Ovary (tissue), 9 donors: ENCODE measurements around the gene AMELX. TPM values are rescaled to one million over a fixed set of nuclear protein-coding genes. Genes with fewer than 3 reads are reported as not detected.

Source experiments
- DNase-seq, 5 donors: peaks; one replicate each; pipeline ENCODE4 v3.0.0-alpha.2; 2019 to 2020
- H3K27ac ChIP-seq, 2 donors: fragments of 200-600 bp; one replicate each; pipeline versions ENCODE4 v1.5.1 to v1.8.0; 2019 to 2022
- H3K27me3 ChIP-seq: fragments of 200-600 bp; one replicate; pipeline ENCODE4 v1.8.0; 2022
- H3K36me3 ChIP-seq: fragments of 200-600 bp; sonication (generic); one replicate; pipeline ENCODE4 v1.5.1; 2019
- H3K4me1 ChIP-seq: one replicate; pipeline ENCODE4 v1.8.1; 2013; ENCODE audit warnings: mild to moderate bottlenecking, moderate library complexity; ENCODE audit not compliant: insufficient read depth
- H3K4me3 ChIP-seq: fragments of 200-600 bp; sonication (generic); one replicate; pipeline ENCODE4 v1.5.1; 2017
- H3K9me3 ChIP-seq, 2 donors: fragments of 200-600 bp in 1 of 2; sonication (generic) in 1 of 2; one replicate each; pipeline versions ENCODE4 v1.5.1 to v1.8.1; 2013 to 2019; ENCODE audit warnings: mild to moderate bottlenecking in 1 of 2, moderate library complexity in 1 of 2
- EP300 ChIP-seq: sonication (generic); formaldehyde crosslinking; IDR thresholded peaks from one replicate; pipeline ENCODE4 v1.6.1; 2017; ENCODE audit warnings: antibody characterized with exemption
- POLR2A ChIP-seq: fragments of 450-650 bp; IDR thresholded peaks from one replicate; pipeline ENCODE4 v1.6.1; 2017; ENCODE audit warnings: antibody characterized with exemption, mild to moderate bottlenecking, moderate library complexity
- WGBS, 3 donors: extraction: QIAGEN DNeasy Blood & Tissue Kit in 1 of 3; methylation state at CpG; one replicate each; pipeline versions ENCODE4 v1.1.5 to v1.1.7; 2013 to 2017; 5-methylcytosine and 5-hydroxymethylcytosine counted together
- intact Hi-C, 4 donors: fragments of 100-400 bp; cut with DNase I; formaldehyde crosslinking; loops; one replicate each; pipeline versions ENCODE4 v1.11.0 to v1.15.1; 2022 to 2023
- polyA plus RNA-seq, 2 donors: library from polyadenylated mRNA; stranded (reverse); fragments of 200-250 nt in 1 of 2; fragments of 350-450 nt in 1 of 2; fragmentation: Illumina TruSeq in 1 of 2; extraction: RNeasy Lipid Tissue Mini Kit (QIAGEN cat#74804) in 1 of 2; gene quantifications; one replicate each; pipeline ENCODE4 v1.2.3, GENCODE V29; 2013 to 2014
- total RNA-seq, 7 donors: library from RNA; depleted of rRNA in 2 of 7; stranded (reverse); fragments of >200 nt in 2 of 7; fragmentation: NEBNext Ultra II Directional in 3 of 7; extraction: Animal tissue kit (Norgen Biotek cat#: 25700) in 3 of 7; gene quantifications; one replicate each; pipeline versions ENCODE4 v1.1.0 to v1.2.4, GENCODE V29; 2016 to 2023
- TF ChIP-seq, protein P1 (sequence below), 3 donors: fragments of 450-650 bp in 2 of 3; fragments of 200-600 bp in 1 of 3; IDR thresholded peaks; one replicate each; pipeline versions ENCODE4 v1.5.1 to v1.8.0; 2016 to 2022; ENCODE audit warnings: antibody characterized with exemption in 3 of 3, mild to moderate bottlenecking in 1 of 3
- donor health status: DM: no; HTN: no; CAD: no; lungs with moderate emphysema.
- donor health status: DM: no; HTN: no; CAD: no.
- donor health status: Bipolar disorder and iron deficiency.
- donor health status: DM: yes; HTN: yes; CAD: no.
- donor health status: DM: no; HTN: no; CAD: no.
- donor health status: DM: yes; HTN: yes; CAD: no.

AMELX gene
- total and polyA plus RNA-seq, 9 donors, result not detected

DNA sequence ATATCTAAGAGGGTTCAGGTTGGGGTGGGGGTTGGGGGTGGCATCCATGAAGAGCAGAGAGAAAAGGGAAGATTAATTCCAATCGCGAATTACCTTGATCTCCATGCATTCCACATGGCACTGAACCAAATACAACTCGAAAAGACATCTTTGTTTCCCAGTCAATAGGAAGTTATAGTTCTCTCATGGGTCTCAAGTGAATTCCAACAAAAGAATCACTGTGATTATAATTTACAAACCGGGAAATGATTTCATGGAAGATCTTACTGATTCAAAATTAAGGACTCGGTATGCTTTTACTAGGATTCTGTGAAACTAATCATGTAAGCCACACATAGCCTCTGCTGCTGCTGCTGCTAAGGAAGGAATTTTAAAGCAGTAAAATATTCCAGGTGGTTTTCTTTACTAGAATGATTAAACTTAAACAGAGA lies 26.6 kb upstream of the AMELX start:
- Histone ChIP-seq H3K27me3 (no peaks in the 10 kb centered on the region), H3K36me3 (no peaks in the 10 kb centered on the region), H3K4me1 (no peaks in the 10 kb centered on the region), H3K27ac (no peak overlapping the region), H3K9me3 (no peaks in the 10 kb centered on the region), H3K4me3 (no peak overlapping the region)
- intact Hi-C loops, result no loop called here
- DNase-seq, result no peak
- WGBS, 3 donors, result 28 to 36% (median 32%) methylated on average over 5 of the region's 5 CpGs
- no peak for TF ChIP-seq POLR2A
- no peak for TF ChIP-seq EP300
- TF ChIP-seq, protein P1, sequence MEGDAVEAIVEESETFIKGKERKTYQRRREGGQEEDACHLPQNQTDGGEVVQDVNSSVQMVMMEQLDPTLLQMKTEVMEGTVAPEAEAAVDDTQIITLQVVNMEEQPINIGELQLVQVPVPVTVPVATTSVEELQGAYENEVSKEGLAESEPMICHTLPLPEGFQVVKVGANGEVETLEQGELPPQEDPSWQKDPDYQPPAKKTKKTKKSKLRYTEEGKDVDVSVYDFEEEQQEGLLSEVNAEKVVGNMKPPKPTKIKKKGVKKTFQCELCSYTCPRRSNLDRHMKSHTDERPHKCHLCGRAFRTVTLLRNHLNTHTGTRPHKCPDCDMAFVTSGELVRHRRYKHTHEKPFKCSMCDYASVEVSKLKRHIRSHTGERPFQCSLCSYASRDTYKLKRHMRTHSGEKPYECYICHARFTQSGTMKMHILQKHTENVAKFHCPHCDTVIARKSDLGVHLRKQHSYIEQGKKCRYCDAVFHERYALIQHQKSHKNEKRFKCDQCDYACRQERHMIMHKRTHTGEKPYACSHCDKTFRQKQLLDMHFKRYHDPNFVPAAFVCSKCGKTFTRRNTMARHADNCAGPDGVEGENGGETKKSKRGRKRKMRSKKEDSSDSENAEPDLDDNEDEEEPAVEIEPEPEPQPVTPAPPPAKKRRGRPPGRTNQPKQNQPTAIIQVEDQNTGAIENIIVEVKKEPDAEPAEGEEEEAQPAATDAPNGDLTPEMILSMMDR (IDR thresholded peaks at IDR 0.05), result no peak

DNA sequence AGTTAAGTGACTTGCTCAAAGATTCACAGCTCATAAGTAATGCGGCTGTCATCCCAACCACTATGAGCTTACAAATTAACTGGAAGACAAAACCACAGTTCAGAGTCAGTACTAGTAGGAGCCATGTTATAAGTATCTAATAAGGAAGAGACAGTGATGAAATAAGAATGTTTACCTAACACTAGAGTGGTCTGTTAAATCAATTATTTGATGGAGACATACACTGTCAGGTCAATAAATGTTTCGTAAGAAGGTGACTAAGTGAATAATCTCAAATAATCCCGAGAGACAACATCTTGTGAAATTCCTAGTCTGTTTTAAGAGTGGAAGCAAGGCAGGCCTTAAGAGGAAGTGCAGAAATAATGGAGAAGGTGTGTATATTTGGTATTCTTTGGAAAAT lies 25.8 kb upstream of the AMELX start:
- no peak for DNase-seq
- intact Hi-C loops, result no loop called here
- no peaks in the 10 kb centered on the region for H3K9me3 ChIP-seq
- H3K4me3 ChIP-seq, result no peak overlapping the region
- H3K27me3 ChIP-seq, result no peaks in the 10 kb centered on the region
- no peak overlapping the region for H3K27ac ChIP-seq
- H3K4me1 ChIP-seq, result no peaks in the 10 kb centered on the region
- TF ChIP-seq, protein P1 (IDR thresholded peaks at IDR 0.05), result no peak
- no peak for TF ChIP-seq EP300
- TF ChIP-seq POLR2A, result no peak
- WGBS, 3 donors, result 75 to 83% (median 80%) methylated on average over 3 of the region's 3 CpGs
- no peaks in the 10 kb centered on the region for H3K36me3 ChIP-seq

DNA sequence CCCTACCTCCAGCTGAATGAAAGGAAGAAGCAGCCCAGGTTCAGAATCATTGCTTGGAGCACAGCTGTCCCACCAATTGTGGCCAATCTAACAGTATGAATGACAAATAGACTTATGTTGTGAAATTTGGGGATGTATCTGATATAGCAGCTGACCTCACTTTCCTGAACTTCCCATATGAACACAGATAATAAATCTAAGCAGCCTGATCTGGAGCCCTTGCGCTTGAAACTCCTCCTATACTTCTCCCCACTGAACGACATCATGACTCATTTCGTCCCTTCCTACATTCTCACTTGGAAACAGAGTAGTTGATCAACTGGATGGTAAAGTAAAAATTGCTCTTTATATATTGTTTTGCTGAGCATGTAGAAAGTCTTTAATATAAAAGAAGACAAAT lies 24.2 kb upstream of the AMELX start:
- no peak overlapping the region for H3K4me3 ChIP-seq
- no peaks in the 10 kb centered on the region for H3K4me1 ChIP-seq
- no peak for TF ChIP-seq POLR2A
- TF ChIP-seq, protein P1 (IDR thresholded peaks at IDR 0.05), result no peak
- TF ChIP-seq EP300, result no peak
- intact Hi-C loops, result no loop called here
- no peaks in the 10 kb centered on the region for H3K9me3 ChIP-seq
- no peak for DNase-seq
- 81 to 88% (median 84%) methylated on average over 3 of the region's 3 CpGs for WGBS, 3 donors
- H3K27me3 ChIP-seq, result no peaks in the 10 kb centered on the region
- no peaks in the 10 kb centered on the region for H3K36me3 ChIP-seq
- no peak overlapping the region for H3K27ac ChIP-seq

DNA sequence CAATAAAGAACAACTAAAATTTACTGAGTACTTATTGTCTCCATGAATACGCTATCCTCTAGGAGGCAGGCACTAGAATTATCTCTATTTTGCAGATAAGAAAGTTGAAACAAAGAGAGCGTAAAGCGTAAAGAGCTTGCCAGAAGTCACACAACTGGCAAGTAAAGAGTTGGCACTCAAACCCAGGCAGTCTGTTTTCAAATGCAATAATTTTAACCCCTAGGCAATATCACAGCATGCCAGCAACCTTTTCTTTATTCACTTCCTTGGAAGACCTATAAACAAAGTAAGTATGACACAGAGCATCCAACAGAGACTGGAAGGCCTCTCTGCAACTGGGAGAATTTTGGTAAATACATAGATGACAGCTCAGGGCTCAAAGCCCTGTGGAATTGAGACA lies 23.2 kb upstream of the AMELX start:
- H3K9me3 ChIP-seq, result no peaks in the 10 kb centered on the region
- H3K36me3 ChIP-seq, result no peaks in the 10 kb centered on the region
- WGBS, 3 donors, result 39 to 47% (median 43%) methylated on average over 3 of the region's 3 CpGs
- no peaks in the 10 kb centered on the region for H3K4me1 ChIP-seq
- no peak overlapping the region for H3K4me3 ChIP-seq
- no peak overlapping the region for H3K27ac ChIP-seq
- intact Hi-C loops, result no loop called here
- DNase-seq, result no peak
- TF ChIP-seq, protein P1 (IDR thresholded peaks at IDR 0.05), result no peak
- TF ChIP-seq EP300 (no peak), POLR2A (no peak)
- no peaks in the 10 kb centered on the region for H3K27me3 ChIP-seq

DNA sequence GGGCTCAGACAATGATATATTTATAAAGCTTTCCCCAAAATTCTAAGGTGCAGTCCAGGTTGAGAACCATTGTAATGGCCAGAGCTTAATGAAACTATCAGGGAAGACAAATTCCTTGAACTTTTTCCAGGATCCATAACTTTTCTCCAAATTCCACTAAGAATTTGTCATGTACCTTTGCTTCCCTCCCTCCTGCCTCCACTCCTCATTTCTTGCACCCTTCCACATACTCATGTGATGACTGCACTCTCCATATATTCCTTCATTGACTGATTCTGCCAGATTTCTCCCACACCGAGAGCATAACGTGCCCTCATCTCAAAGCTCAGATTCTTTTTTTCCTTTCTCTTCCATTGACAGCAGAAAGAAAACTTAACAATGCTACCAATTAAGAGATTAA lies 20.9 kb upstream of the AMELX start:
- WGBS, 3 donors, result 61 to 75% (median 74%) methylated on average over 2 of the region's 2 CpGs
- Histone ChIP-seq H3K27ac (no peak overlapping the region), H3K9me3 (no peaks in the 10 kb centered on the region), H3K36me3 (no peaks in the 10 kb centered on the region), H3K4me3 (no peak overlapping the region), H3K27me3 (no peaks in the 10 kb centered on the region), H3K4me1 (no peaks in the 10 kb centered on the region)
- DNase-seq, result no peak
- intact Hi-C loops, result no loop called here
- TF ChIP-seq, protein P1 (IDR thresholded peaks at IDR 0.05), result no peak
- no peak for TF ChIP-seq POLR2A
- TF ChIP-seq EP300, result no peak
